Measurements from ENCODE around the gene ABCC11.

- TF ChIP-seq CTCF (conservative IDR thresholded peaks at IDR 0.05; ENCODE audit: low read depth in 2 of 2) = no peak
- TF ChIP-seq POLR2AphosphoS5 (IDR thresholded peaks at IDR 0.05; ENCODE audit: low read depth) = no peak
- TF ChIP-seq REST (IDR thresholded peaks at IDR 0.05; ENCODE audit: unreplicated experiment) = no peak
- no peak for TF ChIP-seq EZH2phosphoT487 (IDR thresholded peaks at IDR 0.05; ENCODE audit: unreplicated experiment)
- TF ChIP-seq EZH2 (IDR thresholded peaks at IDR 0.05; ENCODE audit: low read depth, unreplicated experiment) = no peak
- no peak for TF ChIP-seq ZNF331 (CRISPR knock-in tag; IDR thresholded peaks at IDR 0.05; ENCODE audit: low read depth)
- TF ChIP-seq CREB1 (CRISPR knock-in tag; IDR thresholded peaks at IDR 0.05; ENCODE audit: low read depth) = no peak
- no peak for TF ChIP-seq JUNB (IDR thresholded peaks at IDR 0.05; ENCODE audit: unreplicated experiment)
- TF ChIP-seq ZNF114 (CRISPR knock-in tag; IDR thresholded peaks at IDR 0.05) = no peak
- TF ChIP-seq NANOG (IDR thresholded peaks at IDR 0.05; ENCODE audit: borderline replicate concordance) = no peak
- TF ChIP-seq ETS1 (IDR thresholded peaks at IDR 0.05) = no peak
- TF ChIP-seq STAT1 (IDR thresholded peaks at IDR 0.05; ENCODE audit: unreplicated experiment) = no peak
- no peak for TF ChIP-seq ZNF462 (CRISPR knock-in tag; IDR thresholded peaks at IDR 0.05)
These were observed 14.8 kb downstream of the ABCC11 start for GRCh38 chr16:48232493-48233040.
